GM18868 (cell line): ENCODE results near the gene FMNL1.
"Not testable (repeated sequence)": the region's sequence is repeated elsewhere in the genome, so short reads cannot be mapped to it uniquely, and the experiment has no call there.

Experiments
- ATAC-seq: cut with Tn5 transposase; IDR thresholded peaks from one replicate; pipeline ENCODE4 v1.9.1; 2021; ENCODE audit warnings: mild to moderate bottlenecking, moderate library complexity; ENCODE audit not compliant: unreplicated experiment

Gene FMNL1, protein sequence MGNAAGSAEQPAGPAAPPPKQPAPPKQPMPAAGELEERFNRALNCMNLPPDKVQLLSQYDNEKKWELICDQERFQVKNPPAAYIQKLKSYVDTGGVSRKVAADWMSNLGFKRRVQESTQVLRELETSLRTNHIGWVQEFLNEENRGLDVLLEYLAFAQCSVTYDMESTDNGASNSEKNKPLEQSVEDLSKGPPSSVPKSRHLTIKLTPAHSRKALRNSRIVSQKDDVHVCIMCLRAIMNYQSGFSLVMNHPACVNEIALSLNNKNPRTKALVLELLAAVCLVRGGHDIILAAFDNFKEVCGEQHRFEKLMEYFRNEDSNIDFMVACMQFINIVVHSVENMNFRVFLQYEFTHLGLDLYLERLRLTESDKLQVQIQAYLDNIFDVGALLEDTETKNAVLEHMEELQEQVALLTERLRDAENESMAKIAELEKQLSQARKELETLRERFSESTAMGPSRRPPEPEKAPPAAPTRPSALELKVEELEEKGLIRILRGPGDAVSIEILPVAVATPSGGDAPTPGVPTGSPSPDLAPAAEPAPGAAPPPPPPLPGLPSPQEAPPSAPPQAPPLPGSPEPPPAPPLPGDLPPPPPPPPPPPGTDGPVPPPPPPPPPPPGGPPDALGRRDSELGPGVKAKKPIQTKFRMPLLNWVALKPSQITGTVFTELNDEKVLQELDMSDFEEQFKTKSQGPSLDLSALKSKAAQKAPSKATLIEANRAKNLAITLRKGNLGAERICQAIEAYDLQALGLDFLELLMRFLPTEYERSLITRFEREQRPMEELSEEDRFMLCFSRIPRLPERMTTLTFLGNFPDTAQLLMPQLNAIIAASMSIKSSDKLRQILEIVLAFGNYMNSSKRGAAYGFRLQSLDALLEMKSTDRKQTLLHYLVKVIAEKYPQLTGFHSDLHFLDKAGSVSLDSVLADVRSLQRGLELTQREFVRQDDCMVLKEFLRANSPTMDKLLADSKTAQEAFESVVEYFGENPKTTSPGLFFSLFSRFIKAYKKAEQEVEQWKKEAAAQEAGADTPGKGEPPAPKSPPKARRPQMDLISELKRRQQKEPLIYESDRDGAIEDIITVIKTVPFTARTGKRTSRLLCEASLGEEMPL

GRCh38 chr17:45221081-45222013 is at the start of gene FMNL1:
TSS of gene FMNL1 (plus strand) at chr17:45221885. CDS start at chr17:45222125, 240 bp downstream.
- no peak for ATAC-seq

DNA sequence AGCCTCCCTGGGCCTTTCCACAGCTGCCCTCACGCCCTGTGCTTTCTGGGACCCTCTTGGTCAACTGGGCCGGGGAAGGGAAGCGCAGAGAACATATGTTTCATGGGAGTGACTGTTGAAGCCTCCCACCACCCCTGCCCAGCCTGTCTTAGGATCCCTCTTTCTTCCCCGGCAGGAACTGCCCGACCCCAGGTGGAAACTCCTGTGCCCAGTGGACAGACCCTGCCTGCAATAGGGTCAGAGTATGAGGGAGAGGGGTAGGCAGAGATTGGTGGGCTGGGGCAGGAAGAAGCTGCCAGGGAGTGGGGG is 49.5 kb upstream of the FMNL1 start:
- ATAC-seq, result no peak

GRCh38 chr17:45172541-45173286 is 49.0 kb upstream of the FMNL1 start:
- ATAC-seq, result no peak

DNA sequence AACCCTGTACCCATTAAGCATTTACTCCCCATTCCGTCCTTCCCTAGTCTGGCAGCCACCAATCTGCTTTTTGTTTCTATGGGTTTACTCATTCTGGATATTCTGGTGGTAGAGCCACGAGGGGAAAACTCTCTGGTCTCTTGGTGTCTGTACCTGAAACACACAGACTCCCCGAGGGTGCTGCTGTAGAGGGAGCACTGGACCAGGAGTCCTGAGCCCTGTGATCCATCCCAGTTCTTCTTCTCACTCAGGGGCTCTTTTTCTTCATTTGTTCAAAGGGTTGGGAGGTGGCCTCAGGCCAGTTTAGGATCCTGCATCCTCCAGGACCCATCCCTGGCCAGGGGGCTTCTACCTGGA is 45.9 kb upstream of the FMNL1 start:
- ATAC-seq, result no peak

DNA sequence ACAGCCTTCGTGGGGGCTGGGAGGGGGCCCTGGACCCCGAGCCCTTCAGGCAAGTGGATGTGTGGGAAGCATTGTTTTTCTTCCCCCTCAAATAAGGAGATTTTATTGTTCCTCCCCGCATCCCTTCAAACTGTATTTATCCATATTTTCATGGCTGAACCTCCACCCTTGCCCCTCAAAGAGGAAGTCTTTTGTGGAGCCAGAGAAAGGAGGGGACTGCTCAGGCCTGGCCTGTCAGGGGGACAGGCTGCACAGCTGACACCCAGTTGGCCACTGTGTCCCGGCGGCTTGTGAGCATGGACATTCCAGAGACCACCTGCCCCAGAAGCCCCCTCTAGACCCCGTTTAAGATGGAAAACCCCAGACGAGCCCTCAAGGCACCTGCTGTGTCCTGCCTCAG is 44.1 kb upstream of the FMNL1 start:
- ATAC-seq, result no peak

GRCh38 chr17:45184144-45184543 is 37.5 kb upstream of the FMNL1 start:
- no peak for ATAC-seq

GRCh38 chr17:45186801-45187354 is 34.8 kb upstream of the FMNL1 start:
- ATAC-seq, result no peak

DNA sequence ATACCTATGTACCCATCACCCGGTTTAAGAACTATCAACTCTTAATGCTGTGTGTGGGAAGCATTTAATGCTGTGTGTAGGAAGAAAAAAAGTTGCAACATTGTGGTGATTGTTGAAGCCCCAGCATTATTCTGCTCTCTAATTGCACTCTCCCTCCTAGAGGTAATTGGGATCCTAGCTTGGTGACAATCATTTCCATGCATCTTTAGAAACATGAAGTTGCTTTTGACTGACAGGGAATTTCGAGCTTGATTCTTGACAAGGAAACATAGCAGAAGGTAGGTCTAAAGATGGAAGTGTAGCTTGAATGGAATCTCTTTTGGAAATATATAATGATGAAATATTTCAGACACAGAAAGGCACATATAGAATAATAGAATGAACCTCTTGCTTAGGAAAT is 32.7 kb upstream of the FMNL1 start:
- no peak for ATAC-seq

DNA sequence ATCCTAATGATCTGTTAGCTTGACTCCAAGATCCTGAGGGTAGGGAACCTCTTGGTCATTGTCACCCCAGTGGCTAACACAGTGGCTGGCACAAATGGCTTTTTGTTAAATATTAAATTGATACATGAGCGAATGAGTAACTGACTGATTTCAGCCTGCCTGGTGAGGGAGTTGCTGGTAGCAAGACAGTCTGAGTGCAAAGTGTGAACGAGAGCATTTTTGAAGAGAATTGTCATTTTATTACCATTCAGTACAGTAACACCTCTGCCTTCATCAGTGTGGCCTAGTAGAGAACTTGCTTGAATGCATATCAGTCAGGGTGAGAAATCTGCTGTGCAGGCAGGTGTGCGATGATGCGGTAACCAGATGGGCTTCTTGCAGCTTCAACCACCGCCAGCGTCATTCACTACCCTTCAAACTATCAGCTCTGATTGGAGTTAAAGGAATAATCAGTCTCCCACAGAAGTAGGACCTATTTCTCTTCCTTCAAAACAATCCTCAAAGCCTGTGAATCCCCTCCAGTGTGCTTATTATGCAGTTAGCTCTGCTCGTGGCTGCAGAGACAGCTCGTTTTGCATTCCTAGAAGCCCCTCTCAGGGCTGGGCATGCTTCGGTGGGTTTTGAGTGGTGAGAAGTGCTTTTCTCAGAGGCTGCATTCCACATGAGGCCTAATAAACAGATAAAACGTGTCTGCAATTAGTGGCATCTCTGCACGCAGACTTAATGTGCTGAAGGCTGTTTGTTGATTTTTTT is 31.0 kb upstream of the FMNL1 start:
- no peak for ATAC-seq

- ATAC-seq, result no peak
These were observed 26.3 kb upstream of the FMNL1 start for GRCh38 chr17:45195424-45195823.

- no peak for ATAC-seq
These were observed 24.6 kb upstream of the FMNL1 start for GRCh38 chr17:45197108-45197507.

DNA sequence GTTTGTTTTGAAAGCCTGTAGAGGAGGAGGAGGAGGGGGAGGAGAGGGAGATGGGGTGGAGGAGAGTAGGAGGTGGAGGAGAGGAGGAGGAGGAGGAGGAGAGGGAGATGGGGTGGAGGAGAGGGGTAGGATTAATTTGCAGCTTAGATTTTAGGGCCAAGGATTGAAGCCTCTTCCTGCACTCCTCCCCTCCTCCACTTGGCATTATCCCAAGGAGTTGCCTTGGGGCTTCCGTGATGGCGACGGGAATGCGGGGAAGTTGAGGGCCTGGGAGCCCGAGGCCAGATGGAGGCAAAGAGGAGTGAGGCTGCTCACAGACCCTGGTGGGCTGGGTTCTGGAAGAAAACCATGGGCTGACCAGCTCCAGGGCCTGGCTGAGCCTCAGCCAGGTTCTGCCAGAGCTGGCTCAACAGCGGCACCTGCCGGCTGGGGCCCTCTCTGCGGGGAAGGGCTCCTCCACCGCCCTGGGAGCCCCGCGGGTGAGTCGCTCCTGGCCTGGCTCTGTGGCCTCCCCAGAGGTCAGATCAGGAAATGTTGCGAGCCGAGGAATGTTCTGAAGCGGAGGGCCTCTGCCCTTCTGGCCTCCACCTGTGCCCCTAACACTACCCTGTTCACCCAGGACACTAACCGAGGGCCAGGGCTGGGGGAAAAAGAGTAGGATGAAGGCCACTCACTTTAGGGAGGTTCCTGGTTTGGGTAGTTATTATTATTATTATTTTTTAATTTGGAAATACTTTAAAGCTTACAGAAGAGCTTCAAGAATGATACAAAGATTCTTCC is 23.9 kb upstream of the FMNL1 start:
- ATAC-seq, result no peak

GRCh38 chr17:45200701-45201100 is 21.0 kb upstream of the FMNL1 start:
- ATAC-seq, result no peak

- ATAC-seq, result no peak
These were observed 20.2 kb upstream of the FMNL1 start for GRCh38 chr17:45201457-45201856.

- ATAC-seq, result not testable (repeated sequence)
These were observed 19.8 kb upstream of the FMNL1 start for GRCh38 chr17:45201880-45202279.

- ATAC-seq, result no peak
These were observed 2.6 kb upstream of the FMNL1 start for GRCh38 chr17:45218895-45219661.

DNA sequence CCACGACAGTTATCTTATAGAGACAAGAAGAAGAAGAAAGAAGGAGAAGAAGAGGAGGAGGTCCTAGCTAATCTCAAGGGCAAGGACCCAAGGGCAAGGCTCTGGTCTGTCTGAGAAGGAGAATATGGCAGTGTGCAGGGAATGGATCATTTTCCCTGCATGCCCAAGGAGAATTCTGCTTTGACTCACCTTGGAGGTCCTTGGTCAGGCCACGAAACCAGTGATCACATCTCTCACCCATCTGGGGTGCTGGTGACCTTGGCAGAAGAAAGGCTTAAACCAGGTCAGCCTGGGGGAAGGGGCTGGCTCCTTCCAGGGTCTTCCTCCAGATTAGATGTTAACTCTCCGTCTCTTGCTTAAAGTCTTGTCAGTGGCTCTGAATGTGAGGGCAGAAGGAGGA is 1.6 kb upstream of the FMNL1 start:
- no peak for ATAC-seq

- no peak for ATAC-seq
These were observed 266 bp downstream of the FMNL1 start for GRCh38 chr17:45222014-45222288.
